Stimulated activated CD4-positive, alpha-beta T cell treated with anti-CD3 and anti-CD28 coated beads, Interleukin-4, amount 100 ng/mL, for 24 hours (primary cell): Measurements from ENCODE around the gene CCL8.

Experiments used
- DNase-seq: peaks from one replicate; pipeline ENCODE4 v3.0.0-alpha.2; 2020

CCL8 gene

GRCh38 chr17:34368196-34368945 lies 49.1 kb downstream of the CCL8 start:
- DNase-seq = no peak

- DNase-seq = no peak
These were observed 49.8 kb downstream of the CCL8 start for GRCh38 chr17:34368946-34369500.

GRCh38 chr17:34369571-34369970 lies 50.3 kb downstream of the CCL8 start:
- DNase-seq = no peak

GRCh38 chr17:34370376-34370996 lies 51.3 kb downstream of the CCL8 start:
- no peak for DNase-seq

GRCh38 chr17:34370997-34371395 lies 51.8 kb downstream of the CCL8 start:
- DNase-seq = no peak
